COLO668 (cell line): Measurements from ENCODE around the gene AWAT2.
"Not testable (repeated sequence)": the region's sequence is repeated elsewhere in the genome, so short reads cannot be mapped to it uniquely, and the experiment has no call there.

Experiments used
- DNase-seq: peaks from one replicate; lab custom pipeline; 2025; ENCODE audit not compliant: unreplicated experiment; lab: John Stamatoyannopoulos, UW

AWAT2 gene

DNA sequence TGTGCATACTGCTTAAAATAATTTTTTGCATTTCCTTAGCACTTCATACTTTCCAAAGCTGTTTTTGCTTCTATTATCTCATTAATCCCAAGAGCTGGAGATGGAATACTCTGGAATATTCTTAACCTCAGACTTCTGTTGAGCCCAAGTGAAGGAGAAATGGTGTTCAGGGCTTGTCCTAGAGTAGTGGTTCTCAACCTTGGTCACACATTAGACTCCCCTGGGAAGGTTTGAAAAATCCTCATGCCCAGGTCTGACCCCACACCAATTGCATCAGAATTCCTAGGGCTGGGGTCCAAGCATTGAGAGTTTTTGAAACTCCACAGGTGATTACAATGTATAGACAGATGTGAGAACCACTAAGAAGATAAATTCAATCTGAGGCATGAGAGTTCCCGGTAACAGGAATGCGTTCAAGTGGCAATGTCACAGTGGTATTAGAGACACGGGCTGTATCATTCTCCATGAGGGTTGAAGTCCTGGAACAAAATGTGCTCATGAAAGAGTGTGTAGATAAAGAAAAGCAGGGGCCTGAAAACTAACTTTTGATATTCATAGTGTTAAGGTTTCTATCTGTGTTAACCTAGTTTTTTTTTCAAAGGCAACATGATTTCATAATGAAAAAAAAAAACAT, 47.9 kb downstream of the AWAT2 start:
- no peak for DNase-seq

DNA sequence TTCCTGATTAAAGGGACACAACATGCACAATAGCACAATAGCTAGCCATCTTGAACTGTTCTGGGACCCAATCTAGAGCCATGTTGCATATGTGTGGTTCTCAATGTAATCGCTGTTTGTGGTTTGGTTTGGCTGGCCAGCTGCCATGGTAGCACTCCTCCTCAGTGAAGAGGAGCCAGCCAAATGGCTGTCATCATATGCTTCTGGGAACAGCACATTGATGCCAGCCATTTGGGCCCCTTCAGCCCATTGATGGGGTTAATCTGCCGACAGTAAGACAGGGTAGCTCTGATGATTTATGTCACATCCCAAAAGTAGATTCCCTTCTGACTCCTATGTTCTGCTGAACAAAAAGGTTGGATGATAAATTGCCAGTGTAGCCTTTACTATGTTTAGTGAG, 48.5 kb downstream of the AWAT2 start:
- no peak for DNase-seq

DNA sequence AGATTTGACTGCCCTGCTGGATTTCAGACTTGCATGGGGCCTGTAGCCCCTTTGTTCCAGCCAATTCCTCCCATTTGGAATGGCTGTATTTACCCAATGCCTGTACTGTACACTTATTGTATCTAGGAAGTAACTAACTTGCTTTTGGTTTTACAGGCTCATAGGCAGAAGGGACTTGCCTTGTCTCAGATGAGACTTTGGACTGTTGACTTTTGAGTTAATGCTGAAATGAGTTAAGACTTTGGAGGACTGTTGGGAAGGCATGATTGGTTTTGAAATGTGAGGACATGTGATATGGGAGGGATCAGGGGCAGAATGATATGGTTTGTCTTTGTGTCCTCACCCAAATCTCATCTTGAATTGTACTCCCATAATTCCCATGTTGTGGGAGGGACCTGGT, 51.4 kb downstream of the AWAT2 start:
- not testable (repeated sequence) for DNase-seq

DNA sequence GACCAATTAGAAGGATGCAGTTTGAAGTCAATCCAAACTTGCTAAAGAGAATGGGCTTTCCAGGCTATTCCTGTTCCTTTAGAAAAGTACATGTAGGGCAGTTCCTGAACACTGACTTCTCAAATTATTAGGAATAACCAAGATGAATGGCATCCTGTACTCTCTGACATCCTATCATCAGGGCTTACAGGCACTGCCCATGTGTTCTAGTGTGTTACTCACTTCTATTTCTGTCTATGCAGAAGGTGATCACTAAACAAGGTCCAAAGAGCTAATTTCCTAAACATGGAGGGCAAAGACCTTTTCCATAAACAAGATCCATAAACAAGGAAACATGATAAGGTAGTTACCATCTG, 53.6 kb downstream of the AWAT2 start:
- no peak for DNase-seq

DNA sequence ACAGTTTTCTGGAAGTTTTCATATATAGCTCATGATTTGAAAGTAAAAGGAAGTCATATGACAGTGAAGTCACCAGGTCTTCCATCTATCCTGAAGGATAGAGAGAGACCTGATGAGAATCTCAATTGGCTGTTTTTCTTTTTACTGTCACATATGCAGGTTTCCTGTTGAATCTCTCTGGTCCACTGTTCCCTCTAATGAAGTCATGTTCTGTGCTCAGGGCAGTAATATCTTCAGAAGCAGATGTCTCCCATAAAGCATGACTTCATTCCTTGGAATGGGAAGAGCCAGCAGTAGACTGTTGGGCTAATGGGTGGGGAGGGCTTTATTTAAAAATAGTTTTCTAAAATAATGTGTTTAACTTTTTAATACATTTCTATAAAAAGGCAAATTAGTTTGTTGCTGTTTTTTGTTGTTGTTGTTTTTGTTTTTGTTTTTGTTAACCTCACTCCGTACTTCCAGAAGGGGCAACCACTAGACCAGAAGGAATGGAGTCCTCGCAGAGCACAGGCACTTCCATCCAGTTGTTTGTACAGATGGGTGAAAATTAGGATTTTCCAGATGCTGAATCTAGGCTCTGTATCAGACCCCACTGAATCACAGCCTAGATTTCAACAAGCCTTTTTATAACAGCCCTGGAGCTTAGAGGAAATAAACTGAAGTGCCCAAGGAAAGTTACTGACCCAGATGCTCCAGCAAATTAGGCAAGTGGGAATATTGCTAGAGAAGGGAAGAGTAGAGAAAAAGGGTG, 54.2 kb downstream of the AWAT2 start:
- no peak for DNase-seq

DNA sequence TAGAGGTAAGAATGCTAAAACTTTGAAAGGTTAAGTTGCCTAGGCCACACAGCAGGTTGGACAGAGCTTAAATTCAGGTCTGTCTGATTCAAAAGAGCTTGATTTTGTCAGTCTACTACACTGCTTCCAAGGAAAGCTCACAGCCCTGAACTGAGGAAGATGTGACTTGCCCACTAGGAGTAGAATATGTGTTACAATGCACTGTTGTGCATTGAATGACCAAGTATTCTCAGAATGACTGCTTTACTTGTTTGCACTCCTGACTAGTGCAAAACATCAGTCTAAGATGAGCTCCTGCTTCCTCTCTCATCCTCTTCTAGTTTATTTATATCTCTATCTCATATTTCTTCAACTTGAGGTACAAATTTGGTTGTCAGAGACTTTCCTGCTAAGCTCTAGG, 56.2 kb downstream of the AWAT2 start:
- DNase-seq: no peak

DNA sequence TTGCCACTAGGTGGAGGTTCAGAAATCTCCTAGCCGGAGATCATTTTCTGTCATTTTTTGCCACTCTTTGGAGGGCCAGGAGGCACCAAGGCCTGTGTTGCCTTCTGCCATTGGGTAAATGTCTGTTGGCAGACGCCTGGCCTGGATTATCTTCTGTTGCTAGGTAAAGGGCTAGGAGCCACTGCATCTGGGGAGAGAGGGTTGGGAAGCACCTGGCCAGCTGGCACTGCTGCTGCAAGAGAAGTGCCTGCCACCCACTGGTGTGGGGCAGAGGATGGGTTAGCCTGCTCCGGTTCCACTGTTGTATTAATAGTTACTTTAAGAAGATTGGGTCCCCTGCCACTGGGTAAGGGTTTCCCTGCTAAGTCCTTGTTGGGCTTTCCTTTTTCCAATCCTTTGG, 58.1 kb downstream of the AWAT2 start:
- no peak for DNase-seq
